Neural cell (in vitro differentiated cells): ENCODE results near the gene FERMT3. TPM values are rescaled to one million over a fixed set of nuclear protein-coding genes. Genes with fewer than 3 reads are reported as not detected.

ENCODE experiments used
- H2AFZ ChIP-seq: fragments of 200-600, 300-800 bp; sonication (generic), shearing (Covaris generic); 2 replicates; pipeline ENCODE4 v1.6.0; 2014; ENCODE audit warnings: low read depth, mild to moderate bottlenecking, antibody characterized with exemption, low read length, moderate library complexity
- H3F3A ChIP-seq: fragments of 200-600 bp; shearing (Covaris generic); 2 replicates; pipeline ENCODE4 v1.6.1; 2016; ENCODE audit warnings: mild to moderate bottlenecking, moderate library complexity, mixed read lengths, antibody characterized with exemption, low read length; ENCODE audit not compliant: insufficient read depth, poor library complexity, severe bottlenecking
- H3K27ac ChIP-seq: fragments of 200-600, 300-800 bp; sonication (generic), shearing (Covaris generic); 2 replicates; pipeline ENCODE4 v1.5.1; 2014; ENCODE audit warnings: mild to moderate bottlenecking, low read length, moderate library complexity
- H3K27me3 ChIP-seq: fragments of 300-800, 200-600 bp; sonication (generic), shearing (Covaris generic); 2 replicates; pipeline ENCODE4 v1.6.0; 2014; ENCODE audit warnings: mild to moderate bottlenecking, low read depth, low read length, moderate library complexity; ENCODE audit not compliant: insufficient read depth
- H3K36me3 ChIP-seq: fragments of 300-800, 200-600 bp; sonication (generic), shearing (Covaris generic); 2 replicates; pipeline ENCODE4 v1.5.1; 2014; ENCODE audit warnings: mild to moderate bottlenecking, antibody characterized with exemption, low read length, moderate library complexity; ENCODE audit not compliant: insufficient read depth
- H3K4me2 ChIP-seq: fragments of 300-800, 200-600 bp; sonication (generic), shearing (Covaris generic); 2 replicates; pipeline ENCODE4 v1.6.0; 2014; ENCODE audit warnings: mild to moderate bottlenecking, low read length
- H3K4me3 ChIP-seq: fragments of 300-800, 200-600 bp; sonication (generic), shearing (Covaris generic); 2 replicates; pipeline ENCODE4 v1.5.1; 2014; ENCODE audit warnings: mild to moderate bottlenecking, low read length, moderate library complexity
- H3K79me2 ChIP-seq: fragments of 200-600 bp; shearing (Covaris generic); replicated peaks from 2 replicates; pipeline ENCODE4 v1.6.0; 2014; ENCODE audit warnings: mild to moderate bottlenecking, low read length, moderate library complexity; ENCODE audit not compliant: insufficient read depth
- H3K9ac ChIP-seq: fragments of 300-800, 200-600 bp; sonication (generic), shearing (Covaris generic); 2 replicates; pipeline ENCODE4 v1.6.1; 2016; ENCODE audit warnings: mild to moderate bottlenecking, low read length, mixed read lengths
- H3K9me2 ChIP-seq: fragments of 200-600 bp; shearing (Covaris generic); 2 replicates; pipeline ENCODE4 v1.6.1; 2016; ENCODE audit warnings: mild to moderate bottlenecking, low read length, mixed read lengths; ENCODE audit not compliant: insufficient read depth
- H3K9me3 ChIP-seq: fragments of 200-600, 300-800 bp; sonication (generic), shearing (Covaris generic); 2 replicates; pipeline ENCODE4 v1.6.1; 2016; ENCODE audit warnings: mild to moderate bottlenecking, mixed run types, low read length, moderate library complexity, mixed read lengths
- H4K20me1 ChIP-seq: fragments of 200-600 bp; shearing (Covaris generic); 2 replicates; pipeline ENCODE4 v1.6.1; 2016; ENCODE audit warnings: mild to moderate bottlenecking, mixed run types; ENCODE audit not compliant: insufficient read depth
- CTCF ChIP-seq: fragments of 450-650 bp; IDR thresholded peaks from 2 replicates; pipeline ENCODE4 v1.5.1; 2014; ENCODE audit warnings: antibody characterized with exemption, mild to moderate bottlenecking, moderate library complexity; ENCODE audit not compliant: poor library complexity, severe bottlenecking
- EP300 ChIP-seq: fragments of 450-650 bp; conservative IDR thresholded peaks from 2 replicates; pipeline ENCODE4 v1.6.1; 2014; ENCODE audit warnings: antibody characterized with exemption, mild to moderate bottlenecking, moderate library complexity; ENCODE audit not compliant: poor library complexity, severe bottlenecking
- EZH2 ChIP-seq: fragments of 200-600, 300-800 bp; shearing (Covaris generic), sonication (generic); IDR thresholded peaks from 2 replicates; pipeline ENCODE4 v1.6.1; 2014; ENCODE audit warnings: antibody characterized with exemption, low read length, borderline replicate concordance, mild to moderate bottlenecking; ENCODE audit not compliant: insufficient read depth, poor library complexity, severe bottlenecking
- MXI1 ChIP-seq: fragments of 450-650 bp; conservative IDR thresholded peaks from 2 replicates; pipeline ENCODE4 v1.6.1; 2014; ENCODE audit warnings: antibody characterized with exemption, mild to moderate bottlenecking; ENCODE audit not compliant: poor library complexity, severe bottlenecking
- POLR2AphosphoS5 ChIP-seq: IDR thresholded peaks from 2 replicates; pipeline ENCODE4 v1.6.1; 2012
- RAD21 ChIP-seq: fragments of 450-650 bp; conservative IDR thresholded peaks from 2 replicates; pipeline ENCODE4 v1.6.1; 2014; ENCODE audit warnings: antibody characterized with exemption, mild to moderate bottlenecking, moderate library complexity
- REST ChIP-seq: IDR thresholded peaks from 2 replicates; pipeline ENCODE4 v1.6.1; 2012; ENCODE audit warnings: borderline replicate concordance
- SMC3 ChIP-seq: fragments of 450-650 bp; conservative IDR thresholded peaks from 2 replicates; pipeline ENCODE4 v1.6.1; 2014; ENCODE audit warnings: antibody characterized with exemption, mild to moderate bottlenecking, moderate library complexity; ENCODE audit not compliant: poor library complexity
- TAF1 ChIP-seq: IDR thresholded peaks from 2 replicates; pipeline ENCODE4 v1.6.1; 2012; ENCODE audit warnings: low read depth
- polyA plus RNA-seq: library from polyadenylated mRNA; depleted of rRNA; stranded (reverse); fragments of >200 nt; gene quantifications from 2 replicates; pipeline ENCODE4 v1.2.3, GENCODE V29; 2014

FERMT3 gene
- polyA plus RNA-seq, 1 donor from 2014 or later = 0.89 TPM

- H3K36me3 ChIP-seq = no peaks in the 10 kb centered on the region
- TF ChIP-seq RAD21 (no peak), REST (no peak), SMC3 (no peak), TAF1 (no peak), CTCF (no peak), EP300 (no peak), MXI1 (no peak), EZH2 (no peak), POLR2AphosphoS5 (no peak)
- H3F3A ChIP-seq = no peaks in the 10 kb centered on the region
- H2AFZ ChIP-seq = no peak overlapping the region
- no peaks in the 10 kb centered on the region for H3K27me3 ChIP-seq
- H3K27ac ChIP-seq = no peak overlapping the region
- no peak overlapping the region for H3K9ac ChIP-seq
- H3K9me2 ChIP-seq = no peaks in the 10 kb centered on the region
- no peaks in the 10 kb centered on the region for H4K20me1 ChIP-seq
- no peak overlapping the region for H3K4me3 ChIP-seq
- peaks cover 6% of the 10 kb centered on the region for H3K79me2 ChIP-seq
- H3K9me3 ChIP-seq = no peaks in the 10 kb centered on the region
- no peak overlapping the region for H3K4me2 ChIP-seq
Measured at GRCh38 chr11:64224151-64224890, 17.8 kb downstream of the FERMT3 start.

- Histone ChIP-seq H3K4me3 (peak overlapping the region; percentile 84), H3K79me2 (peaks cover 6% of the 10 kb centered on the region), H3K9me3 (no peaks in the 10 kb centered on the region), H3K27ac (no peak overlapping the region), H3K27me3 (no peaks in the 10 kb centered on the region), H3F3A (no peaks in the 10 kb centered on the region), H3K9me2 (no peaks in the 10 kb centered on the region), H4K20me1 (no peaks in the 10 kb centered on the region), H2AFZ (no peak overlapping the region), H3K4me2 (peak overlapping the region; percentile 68), H3K9ac (peak overlapping the region; percentile 83), H3K36me3 (no peaks in the 10 kb centered on the region)
- no peak for TF ChIP-seq SMC3
- no peak for TF ChIP-seq EP300
- no peak for TF ChIP-seq POLR2AphosphoS5
- TF ChIP-seq TAF1 = no peak
- TF ChIP-seq RAD21 = no peak
- TF ChIP-seq REST = no peak
- no peak for TF ChIP-seq EZH2
- TF ChIP-seq MXI1 = no peak
- TF ChIP-seq CTCF = no peak
Measured at GRCh38 chr11:64224891-64225607, 18.5 kb downstream of the FERMT3 start.
